Esophagus squamous epithelium (tissue), 5 donors: ENCODE data around the gene FAM8A1. TPM values are rescaled to one million over a fixed set of nuclear protein-coding genes. Genes with fewer than 3 reads are reported as not detected.

Experiments
- DNase-seq: peaks from one replicate; lab custom pipeline; 2025; lab: John Stamatoyannopoulos, UW
- H3K27ac ChIP-seq, 4 donors: fragments of 200-600 bp; sonication (generic); one replicate each; pipeline ENCODE4 v1.5.1; 2016 to 2019; ENCODE audit warnings: mild to moderate bottlenecking in 1 of 4
- H3K27me3 ChIP-seq, 4 donors: fragments of 200-600 bp; sonication (generic); 1 replicate in 3 of 4; 2 replicates in 1 of 4; pipeline versions ENCODE4 v1.5.1 to v1.6.0; 2017 to 2021; ENCODE audit warnings: antibody characterized with exemption in 1 of 4
- H3K36me3 ChIP-seq, 3 donors: fragments of 200-600 bp; sonication (generic); one replicate each; pipeline ENCODE4 v1.5.1; 2016 to 2019
- H3K4me1 ChIP-seq, 3 donors: fragments of 200-600 bp; sonication (generic); one replicate each; pipeline ENCODE4 v1.5.1; 2017 to 2019
- H3K4me3 ChIP-seq, 4 donors: fragments of 200-600 bp; sonication (generic); 1 replicate in 3 of 4; 2 replicates in 1 of 4; pipeline ENCODE4 v1.5.1; 2016 to 2019; ENCODE audit warnings: mild to moderate bottlenecking in 2 of 4, moderate library complexity in 1 of 4
- H3K9me3 ChIP-seq, 3 donors: fragments of 200-600 bp; sonication (generic); one replicate each; pipeline ENCODE4 v1.5.1; 2016 to 2019
- POLR2A ChIP-seq, 4 donors: fragments of 450-650 bp; IDR thresholded peaks; one replicate each; pipeline ENCODE4 v1.6.1; 2017; ENCODE audit warnings: antibody characterized with exemption in 4 of 4, mild to moderate bottlenecking in 4 of 4, moderate library complexity in 3 of 4
- WGBS, 2 donors: methylation state at CpG; one replicate each; pipeline ENCODE4 v1.1.5; 2018; 5-methylcytosine and 5-hydroxymethylcytosine counted together
- intact Hi-C: fragments of 100-400 bp; cut with DNase I; formaldehyde crosslinking; loops from one replicate; pipeline ENCODE4 v1.15.0; 2022
- small RNA-seq, 4 donors: library from RNA; depleted of rRNA; stranded (forward); fragments of <200 nt; gene quantifications; one replicate each; pipeline ENCODE3, GENCODE V24; 2016
- total RNA-seq, 4 donors: library from RNA; depleted of rRNA; stranded (reverse); fragments of >200 nt; gene quantifications; one replicate each; pipeline ENCODE4 v1.1.0, GENCODE V29; 2016
- TF ChIP-seq, protein P1 (sequence below), 6 experiments: fragments of 450-650 bp in 4 of 6; fragments of 200-600 bp in 2 of 6; sonication (generic) in 2 of 6; IDR thresholded peaks; one replicate each; pipeline ENCODE4 v1.5.1; 2016 to 2019; ENCODE audit warnings: antibody characterized with exemption in 6 of 6, mild to moderate bottlenecking in 4 of 6, moderate library complexity in 4 of 6
- donor health status: DM: yes; HTN: yes; CAD: no.

The FAM8A1 gene
- total RNA-seq, 4 donors from 2014 or later = 12.4 to 19.5 (median 16.1) TPM

GRCh38 chr6:17656092-17656491 lies 56.0 kb downstream of the FAM8A1 start:
- H3K4me1 ChIP-seq = peaks cover 0 to 22% (median 0%) of the 10 kb centered on the region in 3 donors
- no peaks in the 10 kb centered on the region for H3K9me3 ChIP-seq
- no peak overlapping the region for H3K4me3 ChIP-seq
- H3K27me3 ChIP-seq = no peaks in the 10 kb centered on the region
- no peak overlapping the region for H3K27ac ChIP-seq
- intact Hi-C loops = no loop called here
- WGBS, 2 donors = 100% methylated on average over 1 of the region's 1 CpG
- H3K36me3 ChIP-seq = peaks cover 0 to 96% (median 14%) of the 10 kb centered on the region in 3 donors
- DNase-seq = no peak
- no peak for TF ChIP-seq POLR2A (IDR thresholded peaks at IDR 0.05)
- TF ChIP-seq, protein P1, sequence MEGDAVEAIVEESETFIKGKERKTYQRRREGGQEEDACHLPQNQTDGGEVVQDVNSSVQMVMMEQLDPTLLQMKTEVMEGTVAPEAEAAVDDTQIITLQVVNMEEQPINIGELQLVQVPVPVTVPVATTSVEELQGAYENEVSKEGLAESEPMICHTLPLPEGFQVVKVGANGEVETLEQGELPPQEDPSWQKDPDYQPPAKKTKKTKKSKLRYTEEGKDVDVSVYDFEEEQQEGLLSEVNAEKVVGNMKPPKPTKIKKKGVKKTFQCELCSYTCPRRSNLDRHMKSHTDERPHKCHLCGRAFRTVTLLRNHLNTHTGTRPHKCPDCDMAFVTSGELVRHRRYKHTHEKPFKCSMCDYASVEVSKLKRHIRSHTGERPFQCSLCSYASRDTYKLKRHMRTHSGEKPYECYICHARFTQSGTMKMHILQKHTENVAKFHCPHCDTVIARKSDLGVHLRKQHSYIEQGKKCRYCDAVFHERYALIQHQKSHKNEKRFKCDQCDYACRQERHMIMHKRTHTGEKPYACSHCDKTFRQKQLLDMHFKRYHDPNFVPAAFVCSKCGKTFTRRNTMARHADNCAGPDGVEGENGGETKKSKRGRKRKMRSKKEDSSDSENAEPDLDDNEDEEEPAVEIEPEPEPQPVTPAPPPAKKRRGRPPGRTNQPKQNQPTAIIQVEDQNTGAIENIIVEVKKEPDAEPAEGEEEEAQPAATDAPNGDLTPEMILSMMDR (IDR thresholded peaks at IDR 0.05) = no peak

- no peak for DNase-seq
- 67 to 79% methylated on average over 2 to 3 of the region's 3 CpGs for WGBS, 2 donors
Measured at GRCh38 chr6:17656644-17657043, 56.5 kb downstream of the FAM8A1 start.

More at GRCh38 chr6:17656644-17657043, 56.5 kb downstream of the FAM8A1 start:
- TF ChIP-seq, protein P1 (IDR thresholded peaks at IDR 0.05) = no peak
- no peak for TF ChIP-seq POLR2A (IDR thresholded peaks at IDR 0.05)
- Histone ChIP-seq H3K4me1 (peaks cover 0 to 19% (median 0%) of the 10 kb centered on the region in 3 donors), H3K4me3 (no peak overlapping the region), H3K27me3 (no peaks in the 10 kb centered on the region), H3K27ac (no peak overlapping the region), H3K36me3 (peaks cover 0 to 96% (median 14%) of the 10 kb centered on the region in 3 donors), H3K9me3 (no peaks in the 10 kb centered on the region)
- intact Hi-C loops = no loop called here

Small RNA genes within 50 kb of the gene (small RNA-seq; reads per million reads assigned to genes)
- gene RNU6-190P = 0 reads per million in 4 donors
- gene SUMO2P13 = 0 reads per million in 4 donors

Other genes with a start within 250 kb of the FAM8A1 start
- gene CAP2, start 206.7 kb upstream of the FAM8A1 start, total RNA-seq = 1 to 10 TPM; 2.0 to 5.5 (median 2.7) TPM
- 10 to 100 TPM; 27.7 to 49.4 (median 40.6) TPM for gene NUP153, start 106.6 kb downstream of the FAM8A1 start, total RNA-seq